MM.1S (cell line): ENCODE results near the gene NONO.

Source experiments
- CTCF ChIP-seq: fragments of 300-600 bp; sonication (generic); IDR thresholded peaks from 2 replicates; pipeline ENCODE4 v1.5.1; 2016; ENCODE audit warnings: antibody characterized with exemption, low read length, mixed read lengths
- EZH2 ChIP-seq: fragments of 300-600 bp; sonication (generic); optimal IDR thresholded peaks from 2 replicates; pipeline ENCODE3; 2017; ENCODE audit warnings: low read depth, mild to moderate bottlenecking, antibody characterized with exemption, low read length, mixed read lengths
- EZH2phosphoT487 ChIP-seq: fragments of 300-600 bp; sonication (generic); IDR thresholded peaks from 2 replicates; pipeline ENCODE4 v1.6.1; 2018; ENCODE audit warnings: antibody characterized with exemption, low read length

DNA sequence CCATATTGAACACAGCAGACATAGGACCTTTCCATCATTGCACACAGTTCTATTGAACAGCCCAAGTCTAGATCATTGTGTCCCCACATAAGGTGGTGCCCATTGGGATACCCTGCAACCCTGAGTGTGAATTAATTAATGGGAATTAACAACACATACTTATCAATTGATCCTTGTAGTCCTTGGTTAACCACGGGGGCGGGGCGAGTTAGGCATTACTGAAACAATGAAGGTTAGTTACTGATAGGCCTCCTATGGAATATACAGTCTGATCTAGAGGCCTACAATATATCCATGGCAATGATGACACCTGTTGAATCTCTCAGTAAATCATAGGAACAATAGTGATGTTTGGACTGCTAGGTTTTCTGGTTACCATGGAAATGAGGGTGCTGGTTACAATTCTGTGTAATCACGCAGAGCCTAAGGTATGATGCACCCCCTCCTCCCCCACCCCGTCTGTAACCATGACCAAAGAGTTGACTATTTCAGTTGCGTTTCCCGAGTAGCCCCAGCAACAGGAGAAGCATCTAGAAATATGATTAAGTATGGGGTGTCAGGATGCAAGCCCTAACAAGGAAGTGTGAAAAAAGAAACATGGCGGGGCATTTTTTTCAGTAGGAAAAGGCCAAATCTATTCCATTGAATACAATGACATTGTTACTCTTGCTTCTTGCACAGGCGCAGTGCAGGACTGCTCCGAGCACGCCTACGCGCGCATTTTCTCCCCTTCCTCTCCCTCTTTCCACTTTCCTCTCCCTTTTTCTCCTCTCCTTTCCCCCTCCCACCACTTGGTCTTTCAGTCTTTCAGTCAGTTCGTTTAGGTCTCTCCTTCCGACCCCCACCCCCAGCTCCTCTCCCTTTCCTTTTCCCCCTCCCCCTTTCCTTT, 677 bp upstream of the NONO start:
- no peak for TF ChIP-seq CTCF
- no peak for TF ChIP-seq EZH2
- TF ChIP-seq EZH2phosphoT487, result no peak
